HG03196 (cell line): ENCODE data around the gene MYOM1.
"Not testable (repeated sequence)": the region's sequence is repeated elsewhere in the genome, so short reads cannot be mapped to it uniquely, and the experiment has no call there.

Source experiments
- ATAC-seq: cut with Tn5 transposase; IDR thresholded peaks from one replicate; pipeline ENCODE4 v1.9.1; 2021; ENCODE audit not compliant: unreplicated experiment

MYOM1 gene

DNA sequence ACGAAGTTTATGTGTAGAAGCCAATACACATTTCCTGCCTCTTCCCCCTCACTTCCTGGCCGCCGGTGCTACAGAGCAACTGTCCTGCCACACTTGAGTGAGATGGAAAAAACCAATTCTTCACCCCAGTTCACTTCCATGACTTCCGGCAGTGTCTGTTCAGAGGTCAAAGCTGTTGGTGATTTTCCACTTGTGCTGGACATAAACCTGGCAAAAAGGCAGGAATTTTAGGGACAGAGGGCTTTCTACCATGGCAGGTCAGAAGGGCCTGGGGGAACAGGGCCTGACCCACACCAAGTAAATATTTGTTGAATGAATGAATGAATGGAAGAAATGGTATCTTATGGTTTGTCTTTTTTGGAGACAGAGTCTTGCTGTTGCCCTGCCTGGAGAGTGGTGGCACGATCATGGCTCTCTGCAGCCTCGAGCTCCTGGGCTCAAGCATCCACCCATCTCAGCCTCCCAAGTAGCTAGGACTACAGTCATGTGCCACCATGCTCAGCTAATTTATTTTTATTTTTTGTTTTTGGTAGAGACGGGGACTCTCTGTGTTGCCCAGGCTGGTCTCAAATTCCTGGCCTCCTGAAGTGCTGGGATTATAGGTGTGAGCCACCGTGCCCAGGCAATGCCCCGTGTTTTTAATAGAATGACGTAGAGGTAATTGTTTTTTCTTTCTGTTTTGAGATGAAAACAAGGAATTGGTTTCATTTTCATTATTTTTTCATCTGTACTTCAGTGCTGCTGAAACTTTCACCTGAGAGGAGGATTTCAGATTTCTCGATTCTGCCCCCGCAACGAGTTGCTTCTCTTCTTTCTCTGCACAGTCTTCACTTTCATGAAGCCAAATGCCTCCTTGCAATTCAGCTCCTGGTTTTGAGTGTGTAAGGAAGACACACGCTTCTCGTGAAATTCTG, 158.8 kb downstream of the MYOM1 start:
- no peak for ATAC-seq

DNA sequence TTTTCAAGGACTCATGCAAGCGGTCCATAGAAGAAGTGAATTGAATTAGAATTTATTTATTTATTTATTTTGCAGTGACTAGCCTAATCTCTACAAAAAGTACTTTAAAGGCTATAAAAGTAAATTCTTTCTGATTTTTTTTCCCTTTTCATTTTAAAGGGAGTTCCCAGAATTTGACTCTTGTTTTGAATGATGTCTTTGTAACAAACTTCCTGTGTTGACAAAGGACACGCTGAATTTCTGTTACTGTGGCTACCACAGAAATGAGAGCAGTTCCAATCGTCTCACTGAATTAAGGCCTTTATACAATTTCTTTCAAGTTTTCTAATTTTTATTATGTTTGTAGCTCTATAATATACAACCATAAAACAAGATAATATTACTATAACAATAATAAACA, 160.5 kb downstream of the MYOM1 start:
- ATAC-seq, result no peak

DNA sequence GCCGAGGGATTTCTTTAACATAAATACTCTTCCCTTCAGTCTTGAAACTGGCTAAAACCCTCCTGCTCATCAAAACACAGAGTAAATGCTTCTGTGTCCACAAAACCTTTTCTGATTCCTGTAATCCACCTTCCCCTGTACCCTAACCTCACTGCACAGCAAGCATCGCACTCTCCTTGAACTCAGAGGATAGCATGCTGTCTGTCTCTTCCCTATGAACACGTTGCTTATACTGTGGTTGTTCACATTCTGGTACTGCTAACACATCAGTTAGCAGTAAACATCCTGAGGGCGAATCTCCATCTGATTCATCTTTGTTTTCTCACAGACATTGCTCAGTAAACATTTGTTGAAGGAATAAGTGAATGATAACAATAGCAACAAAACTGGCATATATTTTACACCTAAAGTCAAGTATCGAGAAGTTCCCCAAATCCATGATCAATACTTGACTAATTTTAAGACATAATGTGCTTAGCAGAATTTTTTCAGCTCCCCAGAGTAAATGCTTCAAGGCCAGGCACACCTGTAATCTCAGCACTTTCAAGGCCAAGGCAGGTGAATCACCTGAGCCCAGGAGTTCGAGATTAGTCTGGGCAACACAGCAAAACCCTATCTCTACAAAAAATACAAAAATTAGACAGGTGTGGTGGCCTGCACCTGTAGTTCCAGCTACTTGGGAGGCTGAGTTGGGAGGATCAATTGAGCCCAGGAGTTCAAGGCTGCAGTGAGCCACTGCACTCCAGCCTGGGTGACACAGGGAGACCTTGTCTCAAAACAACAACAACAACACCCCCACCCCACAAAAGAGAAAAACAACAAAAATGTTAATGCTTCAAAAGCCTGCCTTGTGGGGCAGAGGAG, 161.2 kb downstream of the MYOM1 start:
- no peak for ATAC-seq

GRCh38 chr18:3057526-3057925, 162.2 kb downstream of the MYOM1 start:
- no peak for ATAC-seq

DNA sequence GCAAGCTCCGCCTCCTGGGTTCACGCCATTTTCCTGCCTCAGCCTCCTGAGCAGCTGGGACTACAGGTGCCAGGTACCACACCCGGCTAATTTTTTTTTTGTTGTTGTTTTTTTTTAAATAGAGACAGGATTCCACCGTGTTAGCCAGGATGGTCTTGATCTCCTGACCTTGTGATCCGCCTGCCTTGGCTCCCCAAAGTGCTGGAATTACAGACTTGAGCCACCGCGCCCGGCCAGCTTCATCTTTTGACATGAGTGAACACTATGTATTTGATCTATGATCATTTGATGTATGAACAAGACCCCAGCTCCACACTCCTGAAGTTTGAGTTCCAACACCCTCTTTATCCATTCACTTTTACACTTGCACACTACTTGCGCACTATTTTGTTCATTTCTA, 163.5 kb downstream of the MYOM1 start:
- no peak for ATAC-seq

DNA sequence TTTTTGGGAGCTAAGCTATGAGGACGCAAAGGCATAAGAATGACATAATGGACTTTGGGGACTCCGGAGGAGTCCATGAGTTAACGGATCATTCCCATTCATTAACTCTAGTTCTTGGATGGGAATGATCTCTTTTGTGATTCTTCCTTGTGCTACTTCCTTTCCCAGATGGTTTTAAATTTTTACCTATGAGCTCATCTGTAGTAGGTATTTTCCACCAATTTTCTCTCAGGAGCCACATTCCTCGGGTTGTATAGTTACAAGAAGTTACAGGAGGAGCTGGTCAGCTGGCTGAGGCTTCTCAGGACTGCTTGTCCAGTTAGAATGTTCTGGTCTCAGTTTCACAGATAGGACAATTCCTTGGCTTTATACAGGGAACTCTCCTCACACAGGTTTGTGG, 164.0 kb downstream of the MYOM1 start:
- no peak for ATAC-seq

GRCh38 chr18:3055186-3055728, 164.5 kb downstream of the MYOM1 start:
- no peak for ATAC-seq

GRCh38 chr18:3054780-3055179, 165.0 kb downstream of the MYOM1 start:
- ATAC-seq, result no peak

DNA sequence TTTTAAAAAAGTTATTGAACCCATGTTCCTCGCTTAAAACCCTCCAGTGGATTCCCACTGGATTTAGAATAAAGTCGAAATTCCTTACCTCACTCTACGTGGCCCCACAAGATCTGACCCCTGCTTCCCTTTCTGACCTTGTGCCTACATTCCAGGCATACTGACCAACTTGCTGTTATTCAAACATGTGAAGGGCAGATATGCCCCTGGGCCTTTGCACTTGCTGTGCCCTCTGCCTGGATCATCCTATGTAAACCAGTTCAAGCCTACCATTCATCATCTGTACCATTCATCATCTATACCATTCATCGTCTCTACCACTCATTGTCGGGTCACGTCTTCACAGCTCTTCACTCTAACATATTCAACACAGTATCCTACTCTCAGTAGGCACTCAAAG, 165.6 kb downstream of the MYOM1 start:
- no peak for ATAC-seq

DNA sequence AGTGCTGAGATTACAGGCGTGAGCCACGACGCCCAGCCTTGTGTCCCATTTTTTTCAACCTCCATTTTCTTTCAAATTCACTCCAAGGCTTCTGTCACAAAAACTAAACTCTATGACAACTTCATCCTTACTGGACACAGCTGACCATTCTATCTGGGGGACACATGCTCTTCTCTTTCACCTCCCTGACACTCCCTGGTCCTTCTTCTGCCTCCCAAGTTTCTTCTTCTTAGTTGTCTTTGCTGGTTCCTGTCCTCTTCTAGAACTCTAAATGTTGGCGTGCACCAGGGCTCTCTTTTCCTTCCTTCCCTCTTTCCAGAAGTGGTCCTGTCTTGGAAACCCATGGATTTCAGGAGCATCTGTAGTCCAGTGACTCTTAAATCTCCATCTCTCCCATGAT, 166.7 kb downstream of the MYOM1 start:
- no peak for ATAC-seq

DNA sequence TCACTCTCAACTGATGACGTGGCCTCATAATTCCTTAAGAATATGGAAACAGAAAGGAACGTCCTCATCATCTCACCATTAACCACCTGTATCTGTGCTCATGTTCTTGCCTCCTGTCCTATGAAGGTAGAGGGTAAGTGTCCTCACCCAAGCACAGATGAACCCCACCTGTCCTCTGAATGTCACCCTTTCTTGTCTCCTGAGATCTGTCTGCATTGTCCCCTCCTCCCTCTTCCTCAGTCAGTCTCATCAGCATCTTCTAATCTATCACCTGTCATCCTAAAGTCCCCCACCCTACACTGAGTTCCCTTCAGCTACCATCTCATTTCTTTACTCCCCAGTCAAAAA, 167.4 kb downstream of the MYOM1 start:
- ATAC-seq, result no peak

DNA sequence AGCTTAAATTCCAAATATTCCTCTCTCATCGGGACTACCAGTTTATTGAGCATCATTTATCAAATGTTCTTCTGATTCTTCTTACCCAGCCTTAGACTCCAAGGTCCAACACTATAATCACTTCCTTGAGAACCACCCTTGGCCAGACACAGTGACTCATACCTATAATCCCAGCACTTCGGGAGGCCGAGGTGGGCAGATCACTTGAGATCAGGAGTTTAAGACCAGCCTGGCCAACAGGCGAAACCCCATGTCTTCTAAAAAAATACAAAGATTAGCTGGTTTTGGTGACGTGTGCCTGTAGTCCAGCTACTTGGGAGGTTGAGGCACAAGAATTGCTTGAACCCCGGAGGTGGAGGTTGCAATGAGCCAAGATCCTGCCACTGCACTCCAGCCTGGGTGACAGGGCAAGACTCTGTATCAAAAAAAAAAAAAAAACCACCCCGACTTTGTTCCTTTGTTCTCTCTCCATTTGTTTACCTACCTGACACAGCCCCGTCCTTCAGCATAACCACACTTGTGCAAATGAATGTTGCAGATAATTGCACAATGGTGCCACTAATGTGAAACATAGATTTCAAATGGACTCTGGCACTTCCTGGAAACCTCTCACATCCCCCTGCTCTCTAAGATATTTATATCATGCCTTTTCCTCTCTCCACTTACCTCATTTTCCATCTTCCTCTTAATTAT, 167.9 kb downstream of the MYOM1 start:
- ATAC-seq, result no peak

DNA sequence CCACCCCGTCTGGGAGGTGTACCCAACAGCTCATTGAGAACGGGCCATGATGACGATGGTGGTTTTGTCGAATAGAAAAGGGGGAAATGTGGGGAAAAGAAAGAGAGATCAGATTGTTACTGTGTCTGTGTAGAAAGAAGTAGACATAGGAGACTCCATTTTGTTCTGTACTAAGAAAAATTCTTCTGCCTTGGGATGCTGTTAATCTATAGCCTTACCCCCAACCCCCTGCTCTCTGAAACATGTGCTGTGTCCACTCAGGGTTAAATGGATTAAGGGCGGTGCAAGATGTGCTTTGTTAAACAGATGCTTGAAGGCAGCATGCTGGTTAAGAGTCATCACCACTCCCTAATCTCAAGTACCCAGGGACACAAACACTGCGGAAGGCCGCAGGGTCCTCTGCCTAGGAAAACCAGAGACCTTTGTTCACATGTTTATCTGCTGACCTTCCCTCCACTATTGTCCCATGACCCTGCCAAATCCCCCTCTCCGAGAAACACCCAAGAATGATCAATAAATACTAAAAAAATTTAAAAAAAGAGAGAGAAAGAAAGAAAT, 169.8 kb downstream of the MYOM1 start:
- not testable (repeated sequence) for ATAC-seq

- no peak for ATAC-seq
These were observed 170.9 kb downstream of the MYOM1 start for GRCh38 chr18:3048820-3049349.

DNA sequence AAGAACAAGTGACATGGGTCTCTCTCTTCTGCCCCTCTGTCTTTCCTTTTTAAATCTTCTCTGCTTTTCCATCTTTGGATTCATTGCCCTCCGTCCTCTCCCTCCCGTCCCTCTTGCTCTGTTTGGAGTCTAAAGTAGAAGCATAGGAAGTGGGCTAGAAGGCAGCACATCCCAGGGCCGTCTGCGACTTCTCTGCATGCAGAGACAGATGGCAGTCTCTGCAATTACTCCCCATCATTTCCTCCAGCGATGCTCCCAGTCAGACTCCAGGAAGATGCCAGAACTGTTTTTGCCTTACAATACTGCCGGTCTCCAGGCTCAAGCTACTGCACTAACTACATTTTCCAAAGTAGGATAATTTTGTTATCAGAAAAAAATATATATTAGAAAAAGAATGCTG, 171.6 kb downstream of the MYOM1 start:
- no peak for ATAC-seq

- no peak for ATAC-seq
These were observed 173.5 kb downstream of the MYOM1 start for GRCh38 chr18:3046216-3046808.

DNA sequence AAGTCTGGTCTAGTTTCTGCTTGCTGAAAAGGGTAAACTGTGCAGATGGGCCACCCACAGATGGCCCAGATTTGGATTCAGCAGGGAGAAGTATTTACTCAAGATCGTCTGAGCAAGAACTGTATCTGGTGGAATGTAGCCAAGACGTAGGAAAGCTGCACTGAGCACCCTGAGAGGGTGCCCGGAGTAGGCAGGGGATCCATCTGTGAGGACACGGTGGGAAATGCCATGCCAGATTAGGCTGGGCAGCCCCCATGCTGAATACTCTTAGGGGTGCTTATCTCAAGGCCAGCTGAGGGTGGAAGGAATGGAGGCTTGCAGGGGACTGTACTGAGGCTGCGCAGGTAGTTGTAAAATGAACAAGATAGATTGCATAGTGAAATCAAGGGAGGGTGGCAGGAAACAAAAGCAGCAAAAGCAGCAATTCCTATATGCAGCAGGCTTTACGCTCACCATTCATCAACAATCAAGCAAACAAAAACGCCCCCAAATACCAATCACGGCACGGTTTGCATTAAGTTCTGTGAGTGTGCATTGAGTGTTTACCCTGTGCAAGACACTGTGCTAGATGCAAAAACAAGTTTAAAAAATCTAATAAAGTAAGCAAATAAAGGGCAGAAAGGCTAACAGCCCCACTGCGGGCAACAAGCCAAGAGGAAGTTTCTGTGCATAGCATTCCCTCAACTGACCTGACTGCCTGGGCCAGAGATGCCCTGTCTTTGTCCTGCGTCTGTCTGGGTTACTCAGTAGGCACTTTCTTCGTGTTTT, 174.7 kb downstream of the MYOM1 start:
- ATAC-seq, result no peak

DNA sequence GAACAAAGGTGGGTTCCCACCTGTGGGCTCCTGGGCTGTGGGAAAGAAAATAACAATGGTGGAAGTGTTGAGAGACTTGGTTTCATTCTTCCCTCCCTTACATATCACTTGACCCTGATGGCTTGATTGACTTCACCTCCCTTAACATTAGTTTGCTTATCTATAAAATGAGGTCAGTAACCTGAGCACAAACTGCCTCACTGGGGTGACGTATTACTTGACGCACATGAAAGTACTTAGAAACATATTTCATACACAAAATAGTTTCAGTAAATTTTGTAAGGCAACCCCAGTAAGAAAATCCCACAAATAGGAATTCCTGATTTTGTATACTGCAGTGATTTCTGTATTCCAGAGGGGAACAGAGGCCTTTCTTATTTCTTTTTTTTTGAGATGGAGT, 177.4 kb downstream of the MYOM1 start:
- ATAC-seq, result no peak

DNA sequence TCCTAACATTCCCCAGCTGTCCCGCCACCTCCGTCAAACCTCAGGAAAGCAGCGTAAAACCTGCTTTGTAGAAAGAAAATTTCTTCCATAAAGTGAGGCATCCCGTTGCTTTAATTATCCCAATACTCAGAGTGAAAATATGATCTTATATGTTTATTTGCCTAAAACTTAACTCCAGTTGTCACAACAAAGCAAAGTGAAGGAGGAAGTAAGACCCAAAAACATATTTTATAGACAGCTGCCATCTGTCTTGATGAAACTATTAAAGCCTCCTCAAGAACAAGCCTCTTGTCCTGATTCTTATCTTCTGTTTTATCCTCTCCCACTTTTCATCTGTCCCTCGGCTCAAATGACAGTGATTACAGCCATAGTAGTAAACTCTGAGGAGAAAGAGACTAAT, 177.9 kb downstream of the MYOM1 start:
- ATAC-seq, result no peak

- no peak for ATAC-seq
These were observed 178.9 kb downstream of the MYOM1 start for GRCh38 chr18:3040881-3041280.
